Measurements from ENCODE around the gene SNPH.

Gene SNPH

GRCh38 chr20:1275919-1276318 is 9.8 kb downstream of the SNPH start:
- no peak for TF ChIP-seq CTCF (IDR thresholded peaks at IDR 0.05; ENCODE audit: low read depth, low read length)
- no peaks in the 10 kb centered on the region for H3K27me3 ChIP-seq (ENCODE audit: insufficient read depth, low read depth, severe bottlenecking)
- no peak overlapping the region for H3K4me3 ChIP-seq (ENCODE audit: low read depth, low read length)
- no peaks in the 10 kb centered on the region for H3K36me3 ChIP-seq
- H3K9me3 ChIP-seq (ENCODE audit: severe bottlenecking) = no peaks in the 10 kb centered on the region
- DNase-seq = no peak
- no peak overlapping the region for H3K27ac ChIP-seq

GRCh38 chr20:1277529-1278322 is 11.6 kb downstream of the SNPH start:
- Histone ChIP-seq H3K36me3 (no peaks in the 10 kb centered on the region), H3K27ac (no peak overlapping the region), H3K9me3 (ENCODE audit: severe bottlenecking) (no peaks in the 10 kb centered on the region), H3K4me3 (ENCODE audit: low read depth, low read length) (no peak overlapping the region), H3K27me3 (ENCODE audit: insufficient read depth, low read depth, severe bottlenecking) (no peaks in the 10 kb centered on the region)
- DNase-seq = no peak
- TF ChIP-seq CTCF (IDR thresholded peaks at IDR 0.05; ENCODE audit: low read depth, low read length) = no peak

DNA sequence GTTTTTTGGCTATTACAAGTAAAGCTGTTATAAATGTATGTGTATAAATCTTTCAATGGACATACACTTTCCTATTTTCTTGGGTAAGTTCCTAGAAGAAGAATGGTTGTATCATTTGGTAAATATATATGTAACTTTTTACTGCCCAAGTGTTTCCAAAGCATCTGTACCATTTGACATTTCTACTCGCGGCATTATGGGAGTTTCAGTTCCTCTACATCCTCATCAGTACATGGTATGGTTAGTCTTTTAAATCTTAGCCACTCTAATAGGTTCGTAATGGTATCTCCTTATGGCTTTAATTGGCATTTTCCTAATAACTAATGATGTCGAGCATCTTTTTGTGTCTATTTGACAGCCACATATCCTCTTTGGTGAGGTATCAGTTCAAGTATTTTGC is 12.9 kb downstream of the SNPH start:
- Histone ChIP-seq H3K27ac (no peak overlapping the region), H3K27me3 (ENCODE audit: insufficient read depth, low read depth, severe bottlenecking) (no peaks in the 10 kb centered on the region), H3K9me3 (ENCODE audit: severe bottlenecking) (no peaks in the 10 kb centered on the region), H3K36me3 (no peaks in the 10 kb centered on the region), H3K4me3 (ENCODE audit: low read depth, low read length) (no peak overlapping the region)
- no peak for DNase-seq
- no peak for TF ChIP-seq CTCF (IDR thresholded peaks at IDR 0.05; ENCODE audit: low read depth, low read length)

GRCh38 chr20:1280195-1281102 is 14.4 kb downstream of the SNPH start:
- no peak for DNase-seq

More at GRCh38 chr20:1280195-1281102, 14.4 kb downstream of the SNPH start:
- no peaks in the 10 kb centered on the region for H3K36me3 ChIP-seq
- H3K9me3 ChIP-seq (ENCODE audit: severe bottlenecking) = no peaks in the 10 kb centered on the region
- H3K27me3 ChIP-seq (ENCODE audit: insufficient read depth, low read depth, severe bottlenecking) = no peaks in the 10 kb centered on the region
- no peak overlapping the region for H3K4me3 ChIP-seq (ENCODE audit: low read depth, low read length)
- no peak for TF ChIP-seq CTCF (IDR thresholded peaks at IDR 0.05; ENCODE audit: low read depth, low read length)
- H3K27ac ChIP-seq = no peak overlapping the region
